ENCODE results near the gene FAR1.
A peak's percentile ranks its signal among the peaks of the same experiment; 100 is the strongest.

The FAR1 gene

GRCh38 chr11:13691286-13691899 lies 22.9 kb downstream of the FAR1 start:
- DNase-seq (ENCODE audit: low spot score): no peak
- no peak for TF ChIP-seq CTCF (conservative IDR thresholded peaks at IDR 0.05; ENCODE audit: low read depth)
- H3K27ac ChIP-seq: no peak overlapping the region
- CTCF ChIA-PET: no interaction called here
- POLR2A ChIA-PET (ENCODE audit: low non-redundant PET): no interaction called here

GRCh38 chr11:13692172-13692571 lies 23.7 kb downstream of the FAR1 start:
- ChIA-PET CTCF (interaction anchor here (0.6 kb wide), 1 partner anchor 8 kb away, joined by 3 read pairs; no protein-coding TSS in a partner anchor), POLR2A (ENCODE audit: low non-redundant PET) (no interaction called here)
- TF ChIP-seq CTCF (conservative IDR thresholded peaks at IDR 0.05; ENCODE audit: low read depth): no peak
- peak; percentile 13 for DNase-seq (ENCODE audit: low spot score)
- no peak overlapping the region for H3K27ac ChIP-seq

GRCh38 chr11:13694115-13694514 lies 25.6 kb downstream of the FAR1 start:
- ChIA-PET CTCF (no interaction called here), POLR2A (ENCODE audit: low non-redundant PET) (no interaction called here)
- no peak for DNase-seq (ENCODE audit: low spot score)
- no peak overlapping the region for H3K27ac ChIP-seq
- no peak for TF ChIP-seq CTCF (conservative IDR thresholded peaks at IDR 0.05; ENCODE audit: low read depth)

- ChIA-PET CTCF (no interaction called here), POLR2A (ENCODE audit: low non-redundant PET) (no interaction called here)
- H3K27ac ChIP-seq: no peak overlapping the region
- DNase-seq (ENCODE audit: low spot score): no peak
- no peak for TF ChIP-seq CTCF (conservative IDR thresholded peaks at IDR 0.05; ENCODE audit: low read depth)
Measured at GRCh38 chr11:13695886-13696285, 27.4 kb downstream of the FAR1 start.

GRCh38 chr11:13697710-13698109 lies 29.2 kb downstream of the FAR1 start:
- POLR2A ChIA-PET (ENCODE audit: low non-redundant PET): no interaction called here
- no peak overlapping the region for H3K27ac ChIP-seq
- DNase-seq (ENCODE audit: low spot score): no peak
- TF ChIP-seq CTCF (conservative IDR thresholded peaks at IDR 0.05; ENCODE audit: low read depth): no peak
- CTCF ChIA-PET: no interaction called here

- ChIA-PET POLR2A (ENCODE audit: low non-redundant PET) (no interaction called here), CTCF (no interaction called here)
- no peak for TF ChIP-seq CTCF (conservative IDR thresholded peaks at IDR 0.05; ENCODE audit: low read depth)
- no peak for DNase-seq (ENCODE audit: low spot score)
- H3K27ac ChIP-seq: no peak overlapping the region
Measured at GRCh38 chr11:13698132-13698531, 29.7 kb downstream of the FAR1 start.

- H3K27ac ChIP-seq: no peak overlapping the region
- CTCF ChIA-PET: no interaction called here
- DNase-seq (ENCODE audit: low spot score): no peak
- TF ChIP-seq CTCF (conservative IDR thresholded peaks at IDR 0.05; ENCODE audit: low read depth): no peak
- POLR2A ChIA-PET (ENCODE audit: low non-redundant PET): no interaction called here
Measured at GRCh38 chr11:13699041-13699440, 30.6 kb downstream of the FAR1 start.
